IPS-18c (cell line): ENCODE measurements around the gene RNF186.
"Not testable (repeated sequence)": the region's sequence is repeated elsewhere in the genome, so short reads cannot be mapped to it uniquely, and the experiment has no call there.

Source experiments
- H3K4me3 ChIP-seq: 2 replicates; pipeline ENCODE4 v1.7.0; 2013; ENCODE audit warnings: low read depth, mild to moderate bottlenecking, low read length, moderate library complexity; ENCODE audit not compliant: insufficient read depth
- H3K9me3 ChIP-seq: one replicate; pipeline ENCODE4 v1.6.1; 2013; ENCODE audit warnings: mild to moderate bottlenecking, low read length, moderate library complexity; ENCODE audit not compliant: control insufficient read depth, insufficient read depth

RNF186 gene

DNA sequence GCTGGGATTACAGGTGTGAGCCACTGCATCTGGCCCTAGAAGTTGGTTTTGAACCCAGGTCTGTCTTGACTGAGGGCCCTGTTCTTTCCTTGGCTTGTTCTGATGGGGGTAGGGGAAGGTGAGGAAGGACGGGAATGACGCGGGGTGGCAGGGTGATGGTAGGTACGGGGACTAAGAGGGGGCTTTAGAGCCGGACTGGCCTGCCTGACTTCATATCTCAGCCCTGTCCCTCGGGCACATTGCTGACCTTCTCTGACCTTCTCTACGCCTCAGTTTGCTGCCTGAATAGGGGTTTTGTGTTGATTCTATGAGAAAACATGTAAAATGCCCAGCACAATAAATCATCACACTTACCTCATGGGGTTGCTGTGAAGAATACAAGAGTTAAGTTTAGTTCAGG is 6.7 kb downstream of the RNF186 start:
- Histone ChIP-seq H3K4me3 (no peak overlapping the region), H3K9me3 (no peaks in the 10 kb centered on the region)

DNA sequence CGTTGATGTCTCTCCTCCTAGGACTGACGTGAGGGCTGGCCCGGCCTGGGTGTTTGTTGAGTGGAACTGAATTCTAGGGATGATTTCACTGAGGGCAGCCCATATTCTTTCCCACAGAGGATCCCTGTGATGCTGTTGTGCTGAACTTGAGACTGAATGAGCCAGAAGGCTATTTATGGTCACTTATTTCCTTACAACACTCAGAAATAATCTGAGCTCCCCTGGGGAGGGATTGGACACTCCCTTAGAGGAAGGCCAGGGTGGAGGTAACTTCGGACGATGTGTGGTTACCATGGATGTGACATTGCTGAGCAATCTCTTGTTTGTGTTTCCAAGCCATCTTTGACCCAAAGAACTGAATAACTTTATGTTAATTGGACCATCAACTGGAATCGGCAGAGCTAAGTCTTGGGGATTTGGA is 10.2 kb downstream of the RNF186 start:
- H3K9me3 ChIP-seq: no peaks in the 10 kb centered on the region
- H3K4me3 ChIP-seq: no peak overlapping the region

DNA sequence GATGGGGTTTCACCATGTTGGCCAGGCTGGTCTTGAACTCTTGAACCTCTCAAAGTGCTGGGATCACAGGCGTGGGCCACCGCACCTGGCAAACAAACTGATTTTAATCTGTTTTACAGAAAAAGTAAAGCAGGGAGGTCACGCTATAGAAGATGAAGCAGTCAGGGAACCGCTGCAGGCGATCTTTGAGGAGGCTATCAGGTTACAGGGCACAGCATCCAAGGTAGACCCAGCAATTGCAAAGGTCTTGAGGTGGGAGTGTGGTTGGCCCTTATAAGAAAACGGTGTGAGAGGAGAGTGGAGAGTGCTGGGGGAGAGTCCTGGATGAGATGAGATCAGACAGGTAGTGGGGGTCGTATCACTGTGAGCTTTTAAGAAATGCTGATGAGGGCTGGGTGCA is 12.8 kb downstream of the RNF186 start:
- H3K4me3 ChIP-seq: no peak overlapping the region
- no peaks in the 10 kb centered on the region for H3K9me3 ChIP-seq

DNA sequence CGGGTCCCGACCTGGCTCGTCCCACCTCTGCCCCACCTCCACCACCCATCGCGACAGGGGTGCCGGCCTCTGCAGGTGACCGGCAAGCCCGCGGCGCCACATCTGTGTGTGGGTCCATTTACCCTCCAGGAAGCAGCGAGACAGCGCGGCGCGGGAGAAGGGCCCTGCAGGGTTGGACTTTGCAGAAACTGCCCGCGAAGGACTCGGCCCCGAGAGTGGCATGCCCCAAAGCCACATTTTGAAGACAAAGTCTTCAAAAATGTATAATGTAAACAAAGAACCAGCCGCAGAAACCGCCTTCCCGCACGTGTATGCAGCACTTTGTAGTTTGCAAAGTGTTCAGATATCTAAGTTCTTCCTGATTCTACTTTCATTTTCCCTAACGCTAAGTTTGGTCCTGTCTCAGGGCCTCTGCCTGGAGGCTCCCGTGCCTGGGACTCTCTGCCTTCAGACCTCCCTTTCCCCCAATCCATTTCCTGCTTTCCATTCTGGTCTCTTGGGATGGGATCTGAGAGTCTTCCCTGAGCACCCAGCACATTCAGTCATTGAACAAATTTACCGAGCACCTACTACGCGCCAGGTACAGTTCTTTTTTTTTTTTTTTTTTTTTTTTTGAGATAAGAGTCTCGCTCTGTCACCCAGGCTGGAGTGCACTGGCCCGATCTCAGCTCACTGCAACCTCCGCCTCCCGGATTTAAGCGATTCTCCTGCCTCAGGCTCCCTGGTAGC is 14.8 kb downstream of the RNF186 start:
- H3K9me3 ChIP-seq: no peaks in the 10 kb centered on the region

DNA sequence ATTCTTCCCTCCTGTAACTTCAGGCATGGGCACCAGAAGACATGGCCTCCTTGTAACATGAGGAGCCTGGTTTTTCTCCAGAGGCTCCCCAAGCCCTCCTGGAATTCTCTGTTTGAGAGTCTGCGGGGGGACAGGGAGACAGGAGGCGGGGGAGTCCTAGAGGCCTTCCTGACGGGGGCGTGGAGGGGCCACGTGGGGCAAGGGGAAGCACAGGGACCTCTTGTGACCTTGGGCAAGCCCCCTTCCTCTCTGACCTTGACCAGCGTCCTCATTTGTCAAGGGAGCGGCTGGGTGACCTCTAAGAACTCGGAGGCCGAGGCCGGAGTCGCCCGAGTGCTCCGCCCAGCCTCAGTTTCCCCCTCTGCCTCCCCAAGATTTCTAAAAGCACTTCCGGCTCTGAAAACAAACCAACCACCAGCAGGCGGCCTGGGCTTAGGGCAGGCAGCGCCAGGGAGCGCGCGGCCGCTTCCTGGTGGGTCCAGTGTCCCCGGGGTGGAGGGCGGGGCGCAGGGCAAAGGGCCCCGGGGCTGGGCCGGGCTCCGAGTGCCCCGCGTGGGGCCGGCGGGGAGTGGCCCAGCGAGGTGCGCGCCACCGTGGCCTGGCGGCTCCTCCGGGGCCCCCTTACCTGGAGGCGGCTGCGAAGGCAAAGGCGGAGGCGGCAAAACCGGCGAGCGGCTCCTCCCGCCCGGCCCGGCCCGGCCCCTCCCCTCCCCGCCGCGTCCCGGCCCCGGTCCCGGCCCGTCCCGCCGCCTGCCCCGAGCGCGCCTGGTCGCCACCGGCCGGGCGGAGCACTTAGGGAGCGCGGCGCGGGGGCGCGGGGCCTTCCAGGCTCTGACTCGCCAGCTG is 15.6 kb downstream of the RNF186 start, which contains the start of gene TMCO4:
Gene TMCO4, minus strand, starts transcription at position 687 of the 846 bp plus-strand sequence. CDS start 19,158 bp downstream, outside the sequence.
- Histone ChIP-seq H3K9me3 (no peaks in the 10 kb centered on the region), H3K4me3 (peak within 1 kb of the TSS; percentile 47)

More for the DNA sequence above, 14.8 kb downstream of the RNF186 start:
- peak overlapping the region; percentile 47; the same call in 1 of the 2 replicates for H3K4me3 ChIP-seq

DNA sequence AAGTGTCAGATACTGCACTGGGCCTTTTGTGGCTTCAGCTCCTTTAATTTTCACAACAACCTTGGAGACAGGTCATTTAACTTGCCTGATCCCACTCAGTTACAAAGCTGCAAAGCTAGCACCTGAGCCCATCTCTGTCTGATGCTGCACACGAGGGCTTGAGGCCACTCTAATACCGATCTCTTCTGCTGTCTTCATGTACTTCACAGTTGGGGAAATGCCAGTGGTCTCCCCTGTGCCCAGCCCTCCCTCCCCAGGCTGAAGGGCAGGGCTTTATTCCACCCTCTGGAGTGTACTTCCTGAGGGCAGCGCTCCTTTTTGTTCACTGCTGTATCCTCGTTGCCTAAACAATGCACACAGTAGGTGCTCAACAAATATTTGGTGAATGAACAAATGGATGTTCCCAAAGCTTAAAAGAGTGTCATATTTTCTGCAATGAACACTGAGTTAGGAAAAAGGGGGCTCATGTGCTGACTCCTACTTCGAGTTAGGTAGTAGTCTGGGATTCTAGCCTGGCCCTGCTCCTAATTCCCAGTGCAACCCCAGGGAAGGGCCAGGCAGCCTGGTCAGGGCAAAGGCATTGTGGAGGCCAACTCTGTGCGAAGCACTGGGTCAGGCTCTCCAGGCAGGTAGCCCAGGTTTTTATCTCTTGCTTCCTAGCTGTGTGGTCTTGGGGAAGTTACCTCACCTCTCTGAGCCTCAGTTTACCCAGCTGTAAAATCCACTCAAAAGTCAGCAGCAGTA is 16.4 kb downstream of the RNF186 start:
- Histone ChIP-seq H3K4me3 (no peak overlapping the region), H3K9me3 (no peaks in the 10 kb centered on the region)

DNA sequence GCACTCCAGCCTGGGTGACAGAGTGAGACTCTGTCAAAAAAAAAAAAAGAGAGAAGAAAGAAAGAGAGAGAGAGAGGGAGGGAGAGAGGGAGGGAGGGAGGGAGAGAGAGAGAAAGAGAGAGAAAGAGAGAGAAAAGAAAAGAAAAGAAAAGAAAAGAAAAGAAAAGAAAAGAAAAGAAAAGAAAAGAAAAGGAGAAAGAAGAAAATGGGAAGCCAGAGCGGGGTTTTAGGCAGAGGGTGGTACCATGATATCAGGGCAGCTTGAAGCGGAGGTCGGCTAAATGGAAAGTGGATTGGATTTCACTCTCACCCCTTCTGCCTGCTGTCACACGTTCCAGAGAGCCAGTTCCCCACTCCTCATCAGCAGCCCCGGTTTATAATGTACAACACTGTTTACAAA is 17.3 kb downstream of the RNF186 start:
- no peaks in the 10 kb centered on the region for H3K9me3 ChIP-seq
- no peak overlapping the region for H3K4me3 ChIP-seq

DNA sequence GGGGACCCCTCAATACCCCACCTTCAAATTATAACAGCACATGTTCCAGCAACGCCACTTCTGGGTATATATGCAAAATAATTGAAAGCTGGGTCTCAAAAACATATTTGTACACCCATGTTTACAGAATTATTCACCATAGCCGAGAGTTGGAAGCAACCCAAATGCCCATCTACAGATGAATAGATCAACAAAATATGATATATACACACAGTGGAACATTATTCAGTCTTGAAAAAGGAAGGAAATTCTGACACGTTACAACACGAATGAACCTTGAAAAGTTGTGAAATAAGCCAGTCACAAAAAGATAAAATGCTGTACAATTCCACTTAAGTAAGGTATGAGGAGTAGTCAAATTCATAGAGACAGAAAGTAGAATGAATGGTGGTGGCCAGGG is 20.5 kb downstream of the RNF186 start:
- H3K4me3 ChIP-seq: no peak overlapping the region
- no peaks in the 10 kb centered on the region for H3K9me3 ChIP-seq

DNA sequence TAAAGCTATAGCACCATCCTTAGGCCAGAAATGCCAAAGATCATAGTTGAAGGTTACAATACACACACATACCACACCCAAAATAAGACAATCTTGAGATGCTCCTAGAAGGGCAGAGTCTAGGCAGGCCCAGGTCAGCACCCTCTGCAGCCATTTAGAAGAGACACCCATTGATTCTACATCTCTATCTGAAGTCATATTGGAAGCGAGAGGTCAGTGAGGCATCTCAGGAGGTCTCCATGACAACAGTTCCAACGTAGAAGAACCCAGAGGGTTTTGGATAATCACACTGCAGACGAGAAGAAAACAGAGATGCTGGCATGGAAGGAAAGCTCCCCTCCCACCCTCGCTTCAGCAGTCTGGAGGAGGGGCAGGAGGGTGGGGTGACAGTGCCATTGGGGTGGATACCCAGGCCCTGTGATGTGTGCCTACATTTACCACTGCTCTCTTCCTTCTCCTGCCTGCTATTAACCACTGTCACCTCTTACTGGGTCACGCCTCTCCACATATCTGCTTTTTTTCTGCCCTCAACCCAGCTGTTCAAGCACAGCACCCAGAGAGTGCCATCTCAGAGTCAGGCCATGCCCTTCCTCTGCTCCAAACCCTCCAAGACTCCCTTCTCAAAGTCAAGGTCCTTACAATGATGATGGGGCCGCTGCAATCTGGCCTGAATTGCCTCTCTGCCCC is 21.6 kb downstream of the RNF186 start:
- Histone ChIP-seq H3K4me3 (no peak overlapping the region), H3K9me3 (no peaks in the 10 kb centered on the region)

DNA sequence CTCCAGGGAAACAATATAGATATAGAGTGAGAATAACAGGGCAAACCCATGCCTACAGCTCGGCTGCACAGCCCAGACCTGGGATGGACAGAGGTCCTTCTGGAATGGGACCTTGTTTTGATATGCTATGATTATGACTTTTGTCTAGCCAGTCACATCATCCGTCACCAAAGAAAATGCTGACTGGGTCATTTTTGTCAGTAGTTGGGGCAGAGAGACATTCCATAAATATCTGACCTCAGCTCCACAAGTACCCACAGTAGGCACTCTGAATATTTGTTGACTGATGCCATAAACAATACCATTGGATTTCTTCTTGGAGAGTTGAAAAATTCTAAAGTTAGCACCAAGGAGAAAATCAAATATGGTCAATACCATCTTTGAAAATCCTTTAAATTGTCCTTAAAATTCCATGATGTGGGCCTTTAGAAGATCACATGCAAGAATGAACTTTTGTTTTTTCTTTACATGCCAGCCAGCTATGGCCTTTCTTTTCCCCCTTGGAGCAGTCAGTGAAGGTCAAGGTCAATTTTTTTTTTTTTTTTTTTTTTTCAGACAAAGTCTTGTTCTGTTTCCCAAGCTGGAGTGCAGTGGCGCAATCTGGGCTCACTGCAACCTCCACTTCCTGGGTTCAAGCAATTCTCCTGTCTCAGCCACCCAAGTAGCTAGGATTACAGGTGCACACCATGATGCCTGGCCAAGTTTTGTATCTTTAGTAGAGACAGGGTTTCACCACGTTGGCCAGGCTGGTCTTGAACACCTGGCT is 22.7 kb downstream of the RNF186 start:
- H3K9me3 ChIP-seq: no peaks in the 10 kb centered on the region
- no peak overlapping the region for H3K4me3 ChIP-seq

DNA sequence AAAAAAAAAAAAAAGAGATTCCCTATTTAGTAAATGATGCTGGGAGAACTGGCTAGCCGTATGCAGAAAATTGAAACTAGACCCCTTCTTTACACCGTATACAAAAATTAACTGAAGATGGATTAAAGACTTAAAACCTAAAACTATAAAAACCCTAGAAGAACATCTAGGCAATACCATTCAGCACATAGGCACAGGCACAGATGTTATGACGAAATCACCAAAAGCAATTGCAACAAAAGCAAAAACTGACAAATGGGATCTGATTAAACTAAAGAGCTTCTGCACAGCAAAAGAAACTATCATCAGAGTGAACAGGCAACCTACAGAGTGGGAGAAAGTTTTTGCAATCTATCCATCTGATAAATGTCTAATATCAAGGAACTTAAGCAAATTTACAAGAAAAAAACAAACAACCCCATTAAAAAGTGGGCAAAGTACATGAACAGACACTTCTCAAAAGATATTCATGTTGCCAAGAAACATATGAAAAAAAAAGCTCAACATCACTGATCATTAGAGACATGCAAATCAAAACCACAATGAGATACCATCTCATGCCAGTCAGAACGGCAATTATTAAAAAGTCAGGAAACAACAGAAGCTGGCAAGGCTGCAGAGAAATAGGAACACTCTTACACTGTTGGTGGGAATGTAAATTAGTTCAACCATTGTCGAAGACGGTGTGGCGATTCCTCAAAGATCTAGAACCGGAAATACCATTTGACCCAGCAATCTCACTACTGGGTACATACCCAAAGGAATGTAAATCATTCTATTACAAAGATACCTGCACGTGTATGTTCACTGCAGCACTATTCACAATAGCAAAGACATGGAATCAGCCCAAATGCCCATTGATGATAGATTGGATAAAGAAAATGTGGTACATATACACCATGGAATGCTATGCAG is 24.8 kb downstream of the RNF186 start:
- H3K4me3 ChIP-seq, H3K9me3 ChIP-seq: not testable (repeated sequence)

DNA sequence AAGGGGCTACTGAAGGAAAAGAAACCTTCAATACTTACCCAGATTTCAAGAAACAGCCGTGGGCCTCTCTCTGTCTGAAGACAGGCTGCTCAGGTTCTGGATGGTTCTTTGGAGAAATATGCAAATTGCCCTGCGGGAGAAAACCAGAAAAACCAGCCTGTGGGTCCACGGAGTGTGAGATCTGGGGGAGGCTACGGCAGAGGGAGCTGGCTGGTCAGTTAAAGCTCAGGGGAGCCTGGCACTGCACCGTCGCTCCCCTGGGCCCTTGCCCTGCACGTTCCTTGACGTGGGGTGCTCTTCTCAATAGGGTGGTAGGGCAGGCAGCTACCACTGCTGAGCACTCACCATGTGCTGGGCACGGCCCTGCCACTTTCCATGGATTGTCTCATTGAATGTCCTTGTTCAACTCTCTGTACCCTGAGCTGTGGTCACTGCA is 28.1 kb downstream of the RNF186 start:
- Histone ChIP-seq H3K9me3 (no peaks in the 10 kb centered on the region), H3K4me3 (no peak overlapping the region)

DNA sequence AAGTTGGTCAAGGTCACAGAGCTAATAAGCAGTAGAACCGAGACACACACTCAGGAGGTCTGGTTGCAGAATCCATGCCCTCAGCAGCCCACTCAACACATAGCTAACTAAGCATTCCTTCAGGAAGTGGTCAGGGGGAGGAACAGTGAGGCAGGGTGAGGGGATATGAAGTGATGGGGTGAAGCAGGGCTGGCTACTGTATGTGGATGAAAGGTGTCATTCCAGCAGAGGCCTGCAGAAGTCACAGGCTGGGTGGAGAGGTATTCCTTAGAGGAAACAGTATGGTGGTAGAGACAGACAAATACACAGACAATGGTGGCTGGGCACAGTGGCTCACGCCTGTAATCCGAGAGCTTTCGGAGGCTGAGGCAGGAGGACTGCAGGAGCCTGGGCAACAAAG is 29.4 kb downstream of the RNF186 start:
- no peak overlapping the region for H3K4me3 ChIP-seq

DNA sequence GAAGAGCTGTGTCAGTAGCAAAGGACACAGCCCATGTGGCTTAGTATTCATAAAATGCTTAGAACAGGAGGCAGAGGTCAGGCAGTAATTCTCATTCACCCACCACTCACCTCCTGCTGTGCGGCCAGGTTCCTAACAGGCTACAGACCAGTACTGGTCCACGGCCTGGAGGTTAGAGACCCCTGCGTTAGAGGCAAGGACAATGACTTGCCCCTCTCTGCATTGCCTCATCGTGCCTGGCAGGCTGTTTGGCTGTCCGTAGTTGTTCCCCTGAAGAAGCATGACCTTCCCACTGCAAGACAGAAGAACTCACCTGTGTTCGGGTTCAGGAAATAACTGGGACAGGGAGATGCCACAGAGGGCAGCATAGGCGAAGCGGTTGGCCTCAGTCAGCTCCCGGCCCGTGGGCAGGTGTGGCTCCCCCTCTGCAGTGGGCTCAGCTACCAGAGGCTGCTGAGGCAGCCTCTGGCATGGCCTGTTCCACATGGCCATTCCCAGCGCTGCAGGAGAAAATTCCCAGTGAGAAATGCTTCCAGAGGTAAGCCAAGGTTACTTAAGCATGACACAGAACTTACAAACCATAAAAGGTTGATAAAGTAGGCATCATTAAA is 34.7 kb downstream of the RNF186 start:
- no peak overlapping the region for H3K4me3 ChIP-seq
- no peaks in the 10 kb centered on the region for H3K9me3 ChIP-seq

More for the DNA sequence above, 29.4 kb downstream of the RNF186 start:
- H3K9me3 ChIP-seq: no peaks in the 10 kb centered on the region

DNA sequence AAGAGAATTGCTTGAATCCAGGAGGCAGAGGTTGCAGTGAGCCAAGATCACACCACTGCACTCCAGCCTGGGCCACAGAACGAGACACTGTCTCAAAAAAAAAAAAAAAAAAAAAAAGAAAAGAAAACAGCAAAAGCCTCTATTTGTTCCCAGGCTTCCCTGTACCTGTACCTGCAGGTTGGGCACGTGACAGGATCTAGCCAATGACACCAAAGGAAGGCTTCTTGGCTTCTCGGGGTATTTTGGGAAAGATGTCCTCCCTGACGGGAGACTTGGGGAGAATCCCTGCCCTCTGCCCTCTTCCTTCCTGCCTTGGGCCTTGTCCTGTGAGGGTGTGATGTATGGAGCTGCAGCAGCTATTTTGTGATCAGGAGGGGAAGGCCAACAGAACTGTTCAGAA is 38.1 kb downstream of the RNF186 start:
- no peaks in the 10 kb centered on the region for H3K9me3 ChIP-seq
- H3K4me3 ChIP-seq: no peak overlapping the region
